Measurements from ENCODE around the gene CAMTA1. TPM values are rescaled to one million over a fixed set of nuclear protein-coding genes. Genes with fewer than 3 reads are reported as not detected.

The CAMTA1 gene
- total RNA-seq, 1 experiment from 2014 or later: 85.2 TPM

GRCh38 chr1:7549277-7550161 is 764.3 kb downstream of the CAMTA1 start:
- peak; percentile 92 for DNase-seq (ENCODE audit: low spot score)
- no peaks in the 10 kb centered on the region for H3K36me3 ChIP-seq (ENCODE audit: insufficient read depth, low read length, poor library complexity, severe bottlenecking)
- no peaks in the 10 kb centered on the region for H3K27me3 ChIP-seq (replicated peaks; ENCODE audit: insufficient read depth, low read depth, low read length, poor library complexity)
- BruUV-seq (replicated peaks): TSS peak; percentile 40
- H3K4me3 ChIP-seq (ENCODE audit: low read depth, low read length, poor library complexity, severe bottlenecking): no peak overlapping the region
- H3K4me1 ChIP-seq (ENCODE audit: insufficient read depth, low read length, poor library complexity, severe bottlenecking): peaks cover 16% of the 10 kb centered on the region
- CTCF ChIA-PET: interaction anchor here (0.7 to 0.8 kb wide), 2 partner anchors 57 to 118 kb away, joined by 7 to 8 read pairs; no protein-coding TSS in a partner anchor
- POLR2A ChIA-PET (ENCODE audit: low non-redundant PET): interaction anchor here (0.6 kb wide), 1 partner anchor 12 kb away, joined by 5 read pairs; no protein-coding TSS in a partner anchor
- no peaks in the 10 kb centered on the region for H3K9me3 ChIP-seq (ENCODE audit: low read depth, low read length, poor library complexity, severe bottlenecking)
- TF ChIP-seq EZH2 (IDR thresholded peaks at IDR 0.05; ENCODE audit: borderline replicate concordance, low read depth, low read length, poor library complexity, severe bottlenecking) (no peak), CTCF (conservative IDR thresholded peaks at IDR 0.05; ENCODE audit: low read depth, low read length) (no peak)
- intact Hi-C loops (cut with micrococcal nuclease; ENCODE audit: unreplicated experiment): loop anchor here (10.0 kb wide), 1 partner anchor 245 kb away; no protein-coding TSS in a partner anchor
- peak overlapping the region; percentile 91 for H3K27ac ChIP-seq (ENCODE audit: low read depth, low read length, poor library complexity, severe bottlenecking)

GRCh38 chr1:7550261-7550865 is 765.1 kb downstream of the CAMTA1 start:
- ChIA-PET POLR2A (ENCODE audit: low non-redundant PET) (no interaction called here), CTCF (no interaction called here)
- peaks cover 16% of the 10 kb centered on the region for H3K4me1 ChIP-seq (ENCODE audit: insufficient read depth, low read length, poor library complexity, severe bottlenecking)
- no TSS peak for BruUV-seq (replicated peaks)
- TF ChIP-seq EZH2 (IDR thresholded peaks at IDR 0.05; ENCODE audit: borderline replicate concordance, low read depth, low read length, poor library complexity, severe bottlenecking) (no peak), CTCF (conservative IDR thresholded peaks at IDR 0.05; ENCODE audit: low read depth, low read length) (no peak)
- peak overlapping the region; percentile 91 for H3K27ac ChIP-seq (ENCODE audit: low read depth, low read length, poor library complexity, severe bottlenecking)
- DNase-seq (ENCODE audit: low spot score): no peak
- H3K27me3 ChIP-seq (replicated peaks; ENCODE audit: insufficient read depth, low read depth, low read length, poor library complexity): no peaks in the 10 kb centered on the region
- intact Hi-C loops (cut with micrococcal nuclease; ENCODE audit: unreplicated experiment): no loop called here
- no peaks in the 10 kb centered on the region for H3K9me3 ChIP-seq (ENCODE audit: low read depth, low read length, poor library complexity, severe bottlenecking)
- H3K4me3 ChIP-seq (ENCODE audit: low read depth, low read length, poor library complexity, severe bottlenecking): no peak overlapping the region
- no peaks in the 10 kb centered on the region for H3K36me3 ChIP-seq (ENCODE audit: insufficient read depth, low read length, poor library complexity, severe bottlenecking)

- Histone ChIP-seq H3K9me3 (ENCODE audit: low read depth, low read length, poor library complexity, severe bottlenecking) (no peaks in the 10 kb centered on the region), H3K4me1 (ENCODE audit: insufficient read depth, low read length, poor library complexity, severe bottlenecking) (peaks cover 16% of the 10 kb centered on the region), H3K4me3 (ENCODE audit: low read depth, low read length, poor library complexity, severe bottlenecking) (no peak overlapping the region), H3K36me3 (ENCODE audit: insufficient read depth, low read length, poor library complexity, severe bottlenecking) (no peaks in the 10 kb centered on the region), H3K27ac (ENCODE audit: low read depth, low read length, poor library complexity, severe bottlenecking) (no peak overlapping the region), H3K27me3 (replicated peaks; ENCODE audit: insufficient read depth, low read depth, low read length, poor library complexity) (no peaks in the 10 kb centered on the region)
- intact Hi-C loops (cut with micrococcal nuclease; ENCODE audit: unreplicated experiment): no loop called here
- ChIA-PET POLR2A (ENCODE audit: low non-redundant PET) (no interaction called here), CTCF (no interaction called here)
- TF ChIP-seq EZH2 (IDR thresholded peaks at IDR 0.05; ENCODE audit: borderline replicate concordance, low read depth, low read length, poor library complexity, severe bottlenecking): no peak
- TF ChIP-seq CTCF (conservative IDR thresholded peaks at IDR 0.05; ENCODE audit: low read depth, low read length): no peak
- no TSS peak for BruUV-seq (replicated peaks)
- DNase-seq (ENCODE audit: low spot score): no peak
Observed at GRCh38 chr1:7550981-7551380, 765.7 kb downstream of the CAMTA1 start.

Measured in A673 (cell line).